Large intestine (tissue), 3 donors: ENCODE data around the gene MYH9. TPM values are rescaled to one million over a fixed set of nuclear protein-coding genes. Genes with fewer than 3 reads are reported as not detected.

Source experiments
- DNase-seq, 2 donors: peaks; one replicate each; pipeline versions ENCODE4 v3.0.0 to v3.0.0-alpha.2; 2013
- H3K27ac ChIP-seq: one replicate; pipeline ENCODE4 v1.5.1; 2013; ENCODE audit warnings: low read length
- H3K27me3 ChIP-seq: 2 replicates; pipeline ENCODE4 v1.6.1; 2013; ENCODE audit warnings: low read length; ENCODE audit not compliant: control insufficient read depth, insufficient read depth
- H3K36me3 ChIP-seq: 2 replicates; pipeline ENCODE4 v1.6.1; 2013; ENCODE audit warnings: low read length; ENCODE audit not compliant: control insufficient read depth, insufficient read depth
- H3K4me1 ChIP-seq: one replicate; pipeline ENCODE4 v1.6.1; 2013; ENCODE audit warnings: low read length; ENCODE audit not compliant: control insufficient read depth, insufficient read depth
- H3K4me3 ChIP-seq: one replicate; pipeline ENCODE4 v1.5.1; 2013; ENCODE audit warnings: low read length
- H3K9me3 ChIP-seq: one replicate; pipeline ENCODE4 v1.6.1; 2013; ENCODE audit warnings: mild to moderate bottlenecking, low read depth, low read length, moderate library complexity; ENCODE audit not compliant: control insufficient read depth
- WGBS: methylation state at CpG from one replicate; pipeline ENCODE4 v1.1.5; 2013; ENCODE audit warnings: low lambda C conversion rate; ENCODE audit not compliant: insufficient coverage; 5-methylcytosine and 5-hydroxymethylcytosine counted together
- polyA plus RNA-seq: library from polyadenylated mRNA; unstranded; fragments of 120-200 nt; gene quantifications from one replicate; pipeline ENCODE4 v1.2.1, GENCODE V29; 2013

Gene MYH9
- polyA plus RNA-seq, 1 donor: 191 TPM

GRCh38 chr22:36335621-36336020 is 52.1 kb downstream of the MYH9 start:
- Histone ChIP-seq H3K4me1 (peaks cover 24% of the 10 kb centered on the region), H3K9me3 (no peaks in the 10 kb centered on the region), H3K4me3 (no peak overlapping the region), H3K27me3 (no peaks in the 10 kb centered on the region), H3K27ac (peak overlapping the region; percentile 35), H3K36me3 (peaks cover 97% of the 10 kb centered on the region)
- no peak for DNase-seq
- WGBS: no CpG with 5 or more reads among the region's 9 CpGs

- no peak for DNase-seq
- no CpG with 5 or more reads among the region's 17 CpGs for WGBS
- peak overlapping the region; percentile 35 for H3K27ac ChIP-seq
- H3K4me1 ChIP-seq: peaks cover 28% of the 10 kb centered on the region
- no peaks in the 10 kb centered on the region for H3K27me3 ChIP-seq
- H3K36me3 ChIP-seq: peaks cover 97% of the 10 kb centered on the region
- no peak overlapping the region for H3K4me3 ChIP-seq
- H3K9me3 ChIP-seq: no peaks in the 10 kb centered on the region
Observed at GRCh38 chr22:36334821-36335603, 52.8 kb downstream of the MYH9 start.

- H3K4me1 ChIP-seq: peaks cover 36% of the 10 kb centered on the region
- peaks cover 97% of the 10 kb centered on the region for H3K36me3 ChIP-seq
- H3K9me3 ChIP-seq: no peaks in the 10 kb centered on the region
- H3K27ac ChIP-seq: peak overlapping the region; percentile 35
- DNase-seq: no peak
- H3K27me3 ChIP-seq: no peaks in the 10 kb centered on the region
- WGBS: 100% methylated on average over 1 of the region's 25 CpGs
- H3K4me3 ChIP-seq: no peak overlapping the region
Observed at GRCh38 chr22:36334081-36334820, 53.5 kb downstream of the MYH9 start.

- H3K9me3 ChIP-seq: no peaks in the 10 kb centered on the region
- H3K36me3 ChIP-seq: peaks cover 94% of the 10 kb centered on the region
- H3K27ac ChIP-seq: peak overlapping the region; percentile 20
- H3K4me1 ChIP-seq: peaks cover 42% of the 10 kb centered on the region
- H3K4me3 ChIP-seq: no peak overlapping the region
- DNase-seq: no peak
- no peaks in the 10 kb centered on the region for H3K27me3 ChIP-seq
- WGBS: no CpG with 5 or more reads among the region's 5 CpGs
Observed at GRCh38 chr22:36333644-36334043, 54.1 kb downstream of the MYH9 start.

GRCh38 chr22:36332623-36333332 is 55.0 kb downstream of the MYH9 start:
- Histone ChIP-seq H3K36me3 (peaks cover 96% of the 10 kb centered on the region), H3K27ac (peak overlapping the region; percentile 87), H3K9me3 (no peaks in the 10 kb centered on the region), H3K4me3 (no peak overlapping the region), H3K4me1 (peaks cover 49% of the 10 kb centered on the region), H3K27me3 (no peaks in the 10 kb centered on the region)
- DNase-seq: no peak
- WGBS: no CpG with 5 or more reads among the region's 13 CpGs

GRCh38 chr22:36331912-36332622 is 55.7 kb downstream of the MYH9 start:
- Histone ChIP-seq H3K4me3 (no peak overlapping the region), H3K27ac (peak overlapping the region; percentile 87), H3K9me3 (no peaks in the 10 kb centered on the region), H3K4me1 (peaks cover 56% of the 10 kb centered on the region), H3K36me3 (peaks cover 96% of the 10 kb centered on the region), H3K27me3 (no peaks in the 10 kb centered on the region)
- peak in 1 of 2 donors; percentile 36 for DNase-seq
- no CpG with 5 or more reads among the region's 15 CpGs for WGBS

GRCh38 chr22:36331306-36331911 is 56.4 kb downstream of the MYH9 start:
- peak; percentile 68 to 72 for DNase-seq
- Histone ChIP-seq H3K4me1 (peaks cover 55% of the 10 kb centered on the region), H3K9me3 (no peaks in the 10 kb centered on the region), H3K36me3 (peaks cover 96% of the 10 kb centered on the region), H3K27me3 (no peaks in the 10 kb centered on the region), H3K27ac (peak overlapping the region; percentile 87), H3K4me3 (no peak overlapping the region)
- 67% methylated on average over 1 of the region's 11 CpGs for WGBS

- Histone ChIP-seq H3K27me3 (no peaks in the 10 kb centered on the region), H3K4me3 (no peak overlapping the region), H3K9me3 (no peaks in the 10 kb centered on the region), H3K4me1 (peaks cover 55% of the 10 kb centered on the region), H3K27ac (peak overlapping the region; percentile 87), H3K36me3 (peaks cover 96% of the 10 kb centered on the region)
- DNase-seq: no peak
- WGBS: no CpG with 5 or more reads among the region's 20 CpGs
Observed at GRCh38 chr22:36330655-36331305, 57.0 kb downstream of the MYH9 start.

GRCh38 chr22:36330127-36330526 is 57.6 kb downstream of the MYH9 start:
- peaks cover 96% of the 10 kb centered on the region for H3K36me3 ChIP-seq
- no CpG with 5 or more reads among the region's 9 CpGs for WGBS

More at GRCh38 chr22:36330127-36330526, 57.6 kb downstream of the MYH9 start:
- Histone ChIP-seq H3K4me1 (peaks cover 55% of the 10 kb centered on the region), H3K27me3 (no peaks in the 10 kb centered on the region), H3K4me3 (no peak overlapping the region), H3K27ac (peak overlapping the region; percentile 87), H3K9me3 (no peaks in the 10 kb centered on the region)
- no peak for DNase-seq
